Fibroblast of lung (primary cell): ENCODE results near the gene ARHGEF4. TPM values are rescaled to one million over a fixed set of nuclear protein-coding genes. Genes with fewer than 3 reads are reported as not detected.

Experiments
- DNase-seq, 2 donors: peaks; one replicate each; pipeline versions ENCODE4 v3.0.0 to v3.0.0-alpha.2; 2010; ENCODE audit warnings: low read depth in 2 of 2
- H2AFZ ChIP-seq: 2 replicates; pipeline ENCODE4 v1.5.1; 2012; ENCODE audit warnings: low read length, control low read depth, inconsistent platforms
- H3K27ac ChIP-seq: 2 replicates; pipeline ENCODE4 v1.5.1; 2011; ENCODE audit warnings: low read length, control low read depth; ENCODE audit not compliant: insufficient read depth
- H3K27me3 ChIP-seq: 2 replicates; pipeline ENCODE4 v1.5.1; 2011; ENCODE audit warnings: mild to moderate bottlenecking, low read length; ENCODE audit not compliant: control insufficient read depth, insufficient read depth
- H3K36me3 ChIP-seq: 2 replicates; pipeline ENCODE4 v1.5.1; 2011; ENCODE audit warnings: low read length; ENCODE audit not compliant: control insufficient read depth, insufficient read depth
- H3K4me1 ChIP-seq: 2 replicates; pipeline ENCODE4 v1.5.1; 2011; ENCODE audit warnings: low read length; ENCODE audit not compliant: control insufficient read depth, insufficient read depth; ENCODE audit errors: extremely low read depth
- H3K4me2 ChIP-seq: 2 replicates; pipeline ENCODE4 v1.5.1; 2011; ENCODE audit warnings: low read length, control low read depth; ENCODE audit not compliant: insufficient read depth; ENCODE audit errors: extremely low read depth
- H3K4me3 ChIP-seq, 4 experiments: fragments of 200-600 bp in 1 of 4; sonication (generic) in 1 of 4; replicated peaks in 1 of 4; 2 replicates each; pipeline ENCODE4 v1.5.1; 2011 to 2016; ENCODE audit warnings: low read length in 4 of 4, low read depth in 3 of 4, mild to moderate bottlenecking in 3 of 4, control low read depth in 2 of 4, inconsistent platforms in 1 of 4, mixed read lengths in 1 of 4; ENCODE audit not compliant: insufficient read depth in 1 of 4; ENCODE audit errors: control extremely low read depth in 1 of 4
- H3K79me2 ChIP-seq: 2 replicates; pipeline ENCODE4 v1.5.1; 2012; ENCODE audit warnings: mild to moderate bottlenecking, low read length, inconsistent platforms; ENCODE audit not compliant: control insufficient read depth, insufficient read depth
- H3K9ac ChIP-seq: 2 replicates; pipeline ENCODE4 v1.5.1; 2011; ENCODE audit warnings: mild to moderate bottlenecking, low read length, control low read depth; ENCODE audit not compliant: insufficient read depth
- H3K9me3 ChIP-seq: 2 replicates; pipeline ENCODE4 v1.5.1; 2012; ENCODE audit warnings: low read depth, low read length; ENCODE audit not compliant: control insufficient read depth, insufficient read depth
- H4K20me1 ChIP-seq: 2 replicates; pipeline ENCODE4 v1.5.1; 2011; ENCODE audit warnings: low read length; ENCODE audit not compliant: control insufficient read depth, insufficient read depth; ENCODE audit errors: extremely low read depth
- EZH2 ChIP-seq: IDR thresholded peaks from 2 replicates; pipeline ENCODE4 v1.5.1; 2012; ENCODE audit warnings: low read length, control low read depth, mild to moderate bottlenecking; ENCODE audit errors: missing control alignments
- polyA plus RNA-seq, 2 donors: library from polyadenylated mRNA; depleted of rRNA in 1 of 2; stranded (reverse) in 1 of 2; unstranded in 1 of 2; fragments of >200 nt; gene quantifications; 2 replicates each; pipeline ENCODE4 v1.2.1, GENCODE V29; 2011 to 2012; ENCODE audit warnings: missing spikeins in 1 of 2
- total RNA-seq: library from RNA; depleted of rRNA; stranded (reverse); fragments of >200 nt; gene quantifications from 2 replicates; pipeline ENCODE4 v1.2.1, GENCODE V29; 2014
- TF ChIP-seq, protein P1 (sequence below), 2 donors: IDR thresholded peaks in 1 of 2; conservative IDR thresholded peaks in 1 of 2; 1 replicate in 1 of 2; 2 replicates in 1 of 2; pipeline ENCODE4 v1.5.1; 2011 to 2012; ENCODE audit warnings: low read length in 2 of 2, control low read depth in 1 of 2, inconsistent platforms in 1 of 2, low read depth in 1 of 2, mild to moderate bottlenecking in 1 of 2

The ARHGEF4 gene
- total and polyA plus RNA-seq, 2 donors (not counting 1 experiment from before 2014, with no cell fraction given), result 0.05 to 0.83 TPM

DNA sequence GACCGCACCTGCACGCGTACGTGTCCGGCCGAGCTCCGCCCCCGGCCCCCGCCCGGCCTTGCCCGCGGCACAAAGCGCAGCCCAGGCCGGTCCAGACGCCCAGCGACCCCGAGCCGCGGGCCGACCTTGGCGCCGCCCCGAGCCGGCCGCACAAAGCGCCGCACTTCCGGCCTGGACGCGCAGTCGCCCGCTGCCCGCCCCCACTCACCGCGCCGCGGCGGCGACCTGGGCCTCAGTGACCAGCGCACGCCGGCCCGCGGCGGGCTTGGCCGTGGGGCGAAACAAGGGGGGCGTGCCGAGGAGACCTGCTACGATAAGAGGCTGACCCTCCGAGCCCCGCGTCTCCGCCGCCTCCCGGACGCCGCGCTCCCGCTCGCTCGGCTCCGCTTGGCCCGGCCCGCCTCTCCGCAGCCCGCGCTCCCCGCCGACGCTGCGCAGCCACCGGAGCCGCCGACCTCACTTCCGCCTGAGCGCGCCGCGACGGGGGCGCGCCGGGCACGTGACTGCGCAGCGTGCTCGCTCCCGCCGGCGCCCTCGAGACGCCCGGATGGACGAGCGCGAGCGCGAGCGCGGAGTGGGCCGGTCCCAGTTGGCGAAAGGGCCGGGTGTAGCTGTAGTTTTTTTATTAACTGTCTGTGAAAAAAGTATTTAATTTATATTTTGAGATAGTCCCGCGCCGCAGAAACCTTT is 256.4 kb downstream of the ARHGEF4 start, which contains the start of gene FAM168B:
Gene FAM168B, minus strand, starts transcription at position 455 of the 690 bp plus-strand sequence. CDS start 10,814 bp downstream, outside the sequence.
- H3K79me2 ChIP-seq, result peaks cover 46% of the 10 kb centered on the region
- H3K27ac ChIP-seq, result peak within 1 kb of the TSS; percentile 88
- H3K4me3 ChIP-seq, result peak within 1 kb of the TSS; percentile 84 to 92 (median 88)
- H3K27me3 ChIP-seq, result no peaks in the 10 kb centered on the region
- H4K20me1 ChIP-seq, result no peaks in the 10 kb centered on the region
- H3K4me2 ChIP-seq, result peak within 1 kb of the TSS; percentile 92
- no peaks in the 10 kb centered on the region for H3K9me3 ChIP-seq
- H3K9ac ChIP-seq, result peak within 1 kb of the TSS; percentile 92
- DNase-seq, result peak; percentile 88
- TF ChIP-seq, protein P1, sequence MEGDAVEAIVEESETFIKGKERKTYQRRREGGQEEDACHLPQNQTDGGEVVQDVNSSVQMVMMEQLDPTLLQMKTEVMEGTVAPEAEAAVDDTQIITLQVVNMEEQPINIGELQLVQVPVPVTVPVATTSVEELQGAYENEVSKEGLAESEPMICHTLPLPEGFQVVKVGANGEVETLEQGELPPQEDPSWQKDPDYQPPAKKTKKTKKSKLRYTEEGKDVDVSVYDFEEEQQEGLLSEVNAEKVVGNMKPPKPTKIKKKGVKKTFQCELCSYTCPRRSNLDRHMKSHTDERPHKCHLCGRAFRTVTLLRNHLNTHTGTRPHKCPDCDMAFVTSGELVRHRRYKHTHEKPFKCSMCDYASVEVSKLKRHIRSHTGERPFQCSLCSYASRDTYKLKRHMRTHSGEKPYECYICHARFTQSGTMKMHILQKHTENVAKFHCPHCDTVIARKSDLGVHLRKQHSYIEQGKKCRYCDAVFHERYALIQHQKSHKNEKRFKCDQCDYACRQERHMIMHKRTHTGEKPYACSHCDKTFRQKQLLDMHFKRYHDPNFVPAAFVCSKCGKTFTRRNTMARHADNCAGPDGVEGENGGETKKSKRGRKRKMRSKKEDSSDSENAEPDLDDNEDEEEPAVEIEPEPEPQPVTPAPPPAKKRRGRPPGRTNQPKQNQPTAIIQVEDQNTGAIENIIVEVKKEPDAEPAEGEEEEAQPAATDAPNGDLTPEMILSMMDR (conservative IDR thresholded peaks at IDR 0.05 in 1 of 2, IDR thresholded peaks at IDR 0.05 in 1 of 2; ENCODE audit: low read depth in 1 of 2, low read length in 2 of 2), result no peak
- no peak for TF ChIP-seq EZH2
- H3K4me1 ChIP-seq, result no peaks in the 10 kb centered on the region
- H3K36me3 ChIP-seq, result peaks cover 2% of the 10 kb centered on the region
- H2AFZ ChIP-seq, result peak within 1 kb of the TSS; percentile 80

DNA sequence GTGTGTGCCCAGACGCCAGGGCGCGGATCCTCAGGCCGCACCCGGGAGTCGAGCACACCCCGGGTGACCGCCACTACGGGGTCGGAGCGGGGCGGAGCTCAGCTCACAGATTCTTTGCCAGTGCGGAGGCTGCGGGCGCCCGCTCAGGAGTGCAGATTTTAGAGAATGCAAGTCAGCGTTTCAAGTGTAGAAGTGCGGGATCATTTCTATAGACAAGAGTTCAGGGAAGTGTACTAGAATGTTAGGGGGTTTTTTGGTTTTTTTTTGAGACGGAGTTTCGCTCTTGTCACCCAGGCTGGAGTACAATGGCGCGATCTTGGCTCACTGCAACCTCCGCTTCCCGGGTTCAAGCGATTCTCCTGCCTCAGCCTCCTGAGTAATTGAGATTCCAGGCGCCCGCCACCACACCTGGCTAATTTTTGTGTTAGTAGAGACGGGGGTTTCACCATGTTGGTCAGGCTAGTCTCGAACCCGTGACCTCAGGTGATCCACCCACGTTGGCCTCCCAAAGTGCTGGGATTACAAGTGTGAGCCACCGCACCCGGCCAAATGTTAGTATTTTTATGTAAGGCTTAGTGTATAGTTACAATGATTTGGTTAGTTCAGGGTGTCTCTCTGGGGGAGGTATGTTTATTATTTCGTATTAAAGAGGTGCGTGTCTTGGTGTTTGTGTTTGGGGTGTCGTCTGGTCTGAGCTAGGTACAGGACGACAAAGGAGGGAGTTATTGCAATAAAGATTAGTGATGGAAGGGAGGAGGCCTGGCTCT is 257.2 kb downstream of the ARHGEF4 start:
- Histone ChIP-seq H3K4me3 (peak overlapping the region; percentile 81 to 92 (median 86)), H4K20me1 (no peaks in the 10 kb centered on the region), H3K79me2 (peaks cover 39% of the 10 kb centered on the region), H3K4me1 (no peaks in the 10 kb centered on the region), H3K36me3 (no peaks in the 10 kb centered on the region), H3K9me3 (no peaks in the 10 kb centered on the region), H3K4me2 (peak overlapping the region; percentile 78), H3K27me3 (no peaks in the 10 kb centered on the region), H3K9ac (peak overlapping the region; percentile 92), H2AFZ (peak overlapping the region; percentile 80), H3K27ac (peak overlapping the region; percentile 88)
- DNase-seq, result no peak
- no peak for TF ChIP-seq EZH2
- TF ChIP-seq, protein P1 (conservative IDR thresholded peaks at IDR 0.05 in 1 of 2, IDR thresholded peaks at IDR 0.05 in 1 of 2; ENCODE audit: low read depth in 1 of 2, low read length in 2 of 2), result no peak

DNA sequence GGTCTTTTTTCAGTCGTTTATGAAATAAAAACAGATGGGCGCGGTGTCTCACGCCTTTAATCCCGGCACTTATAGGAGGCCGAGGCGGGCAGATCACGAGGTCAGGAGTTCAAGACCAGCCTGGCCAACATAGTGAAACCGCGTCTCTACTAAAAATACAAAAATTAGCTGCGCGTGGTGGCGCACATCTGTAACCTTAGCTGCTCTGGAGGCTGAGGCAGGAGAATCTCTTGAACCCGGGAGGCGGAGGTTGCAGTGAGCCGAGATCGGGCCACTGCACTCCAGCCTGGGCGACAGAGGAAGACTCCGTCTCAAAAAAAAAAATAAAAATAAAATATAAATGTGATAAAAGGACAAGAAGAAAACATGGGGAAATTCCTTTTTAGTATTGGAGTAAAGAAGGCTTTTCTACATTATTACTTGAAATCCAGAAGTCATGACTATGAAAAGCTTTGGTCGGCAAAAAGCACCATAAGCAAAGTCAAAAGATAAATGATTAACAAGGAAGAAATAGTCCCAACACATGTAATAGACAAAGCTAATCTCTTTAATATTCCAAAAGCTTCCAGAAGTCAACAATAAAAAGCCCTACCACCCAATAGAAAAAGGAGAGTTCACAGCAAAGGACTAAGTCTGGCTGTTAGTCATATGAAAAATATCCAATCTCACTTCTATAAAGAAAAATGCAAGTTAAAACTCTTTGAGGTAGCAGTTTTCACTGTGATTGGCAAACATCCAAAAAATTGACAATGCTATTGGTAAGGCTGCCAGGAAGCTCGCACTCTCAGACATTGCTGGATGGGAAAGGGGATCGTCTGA is 258.0 kb downstream of the ARHGEF4 start:
- Histone ChIP-seq H2AFZ (no peak overlapping the region), H3K9ac (no peak overlapping the region), H3K4me2 (no peak overlapping the region), H3K9me3 (no peaks in the 10 kb centered on the region), H3K4me1 (no peaks in the 10 kb centered on the region), H3K4me3 (peak overlapping the region in 1 of 4 experiments; percentile 87), H3K27me3 (no peaks in the 10 kb centered on the region), H3K27ac (no peak overlapping the region), H4K20me1 (no peaks in the 10 kb centered on the region), H3K79me2 (peaks cover 32% of the 10 kb centered on the region), H3K36me3 (no peaks in the 10 kb centered on the region)
- peak in 1 of 2 donors; percentile 29 for DNase-seq
- TF ChIP-seq, protein P1 (conservative IDR thresholded peaks at IDR 0.05 in 1 of 2, IDR thresholded peaks at IDR 0.05 in 1 of 2; ENCODE audit: low read depth in 1 of 2, low read length in 2 of 2), result no peak
- TF ChIP-seq EZH2, result no peak
